H9 (cell line): ENCODE results near the gene GHRL. TPM values are rescaled to one million over a fixed set of nuclear protein-coding genes. Genes with fewer than 3 reads are reported as not detected.

Experiments used
- DNase-seq: peaks from one replicate; pipeline ENCODE4 v3.0.0-alpha.2; 2017
- H2AFZ ChIP-seq: one replicate; pipeline ENCODE4 v1.6.1; 2013; ENCODE audit warnings: mild to moderate bottlenecking, low read length, control low read depth, moderate library complexity
- H2AK5ac ChIP-seq: 2 replicates; pipeline ENCODE4 v1.6.1; 2013; ENCODE audit warnings: low read length, control low read depth, mixed read lengths; ENCODE audit not compliant: insufficient read length
- H2BK120ac ChIP-seq: one replicate; pipeline ENCODE4 v1.6.1; 2013; ENCODE audit warnings: low read depth, mild to moderate bottlenecking, low read length, control low read depth, inconsistent platforms; ENCODE audit not compliant: poor library complexity, severe bottlenecking
- H2BK12ac ChIP-seq: 2 replicates; pipeline ENCODE4 v1.6.1; 2013; ENCODE audit warnings: low read length, control low read depth, mixed read lengths, low read depth; ENCODE audit not compliant: insufficient read length
- H2BK15ac ChIP-seq: 2 replicates; pipeline ENCODE4 v1.6.1; 2013; ENCODE audit warnings: low read depth, low read length, control low read depth
- H2BK20ac ChIP-seq: one replicate; pipeline ENCODE4 v1.6.1; 2013; ENCODE audit warnings: low read depth, mild to moderate bottlenecking, low read length, control low read depth, inconsistent platforms; ENCODE audit not compliant: poor library complexity, severe bottlenecking
- H2BK5ac ChIP-seq: 2 replicates; pipeline ENCODE4 v1.6.1; 2013; ENCODE audit warnings: low read length, control low read depth, mixed read lengths; ENCODE audit not compliant: insufficient read length
- H3K14ac ChIP-seq: 2 replicates; pipeline ENCODE4 v1.6.1; 2013; ENCODE audit warnings: low read length, control low read depth; ENCODE audit not compliant: insufficient read depth
- H3K18ac ChIP-seq: 2 replicates; pipeline ENCODE4 v1.6.1; 2013; ENCODE audit warnings: low read depth, mild to moderate bottlenecking, mixed read lengths, low read length, control low read depth; ENCODE audit not compliant: insufficient read length
- H3K23ac ChIP-seq: 2 replicates; pipeline ENCODE4 v1.6.1; 2013; ENCODE audit warnings: low read length, control low read depth, mixed read lengths, low read depth; ENCODE audit not compliant: insufficient read length
- H3K23me2 ChIP-seq: 2 replicates; pipeline ENCODE4 v1.6.1; 2013; ENCODE audit warnings: low read depth, mild to moderate bottlenecking, mixed read lengths, low read length, control low read depth; ENCODE audit not compliant: insufficient read length, poor library complexity, severe bottlenecking
- H3K27ac ChIP-seq: 2 replicates; pipeline ENCODE4 v1.5.1; 2013; ENCODE audit warnings: low read length, control low read depth, mixed read lengths, low read depth; ENCODE audit not compliant: insufficient read length
- H3K27me3 ChIP-seq: 2 replicates; pipeline ENCODE4 v1.6.1; 2013; ENCODE audit warnings: low read length, control low read depth, inconsistent platforms; ENCODE audit not compliant: insufficient read depth
- H3K4ac ChIP-seq: 2 replicates; pipeline ENCODE4 v1.6.1; 2013; ENCODE audit warnings: low read depth, mild to moderate bottlenecking, control low read depth, inconsistent platforms, low read length, moderate library complexity
- H3K4me1 ChIP-seq: 2 replicates; pipeline ENCODE4 v1.6.1; 2013; ENCODE audit warnings: low read length, control low read depth, inconsistent platforms; ENCODE audit not compliant: insufficient read depth
- H3K4me2 ChIP-seq: 2 replicates; pipeline ENCODE4 v1.6.1; 2013; ENCODE audit warnings: low read length, control low read depth, mixed read lengths; ENCODE audit not compliant: insufficient read length, insufficient read depth
- H3K56ac ChIP-seq: 2 replicates; pipeline ENCODE4 v1.6.1; 2013; ENCODE audit warnings: low read depth, mild to moderate bottlenecking, mixed read lengths, low read length, control low read depth; ENCODE audit not compliant: insufficient read length
- H3K79me1 ChIP-seq: 2 replicates; pipeline ENCODE4 v1.6.1; 2013; ENCODE audit warnings: low read depth, mild to moderate bottlenecking, moderate library complexity, low read length, control low read depth, inconsistent platforms; ENCODE audit not compliant: insufficient read depth, poor library complexity, severe bottlenecking
- H3K79me2 ChIP-seq: 2 replicates; pipeline ENCODE4 v1.6.1; 2013; ENCODE audit warnings: low read length, control low read depth, inconsistent platforms; ENCODE audit not compliant: insufficient read depth
- H3K9ac ChIP-seq: 2 replicates; pipeline ENCODE4 v1.6.1; 2013; ENCODE audit warnings: low read length, control low read depth, mixed read lengths; ENCODE audit not compliant: insufficient read length; ENCODE audit errors: extremely low read depth
- H3K9me3 ChIP-seq: one replicate; pipeline ENCODE4 v1.6.1; 2013; ENCODE audit warnings: low read depth, low read length, inconsistent platforms; ENCODE audit not compliant: control insufficient read depth
- H3T11ph ChIP-seq: one replicate; pipeline ENCODE4 v1.6.1; 2013; ENCODE audit warnings: mild to moderate bottlenecking, low read length, control low read depth, inconsistent platforms
- H4K20me1 ChIP-seq: one replicate; pipeline ENCODE4 v1.6.1; 2013; ENCODE audit not compliant: control insufficient read depth, insufficient read length, insufficient read depth
- H4K5ac ChIP-seq: 2 replicates; pipeline ENCODE4 v1.6.1; 2013; ENCODE audit warnings: low read depth, mild to moderate bottlenecking, mixed read lengths, low read length, control low read depth; ENCODE audit not compliant: insufficient read length
- H4K8ac ChIP-seq: replicated peaks from 2 replicates; pipeline ENCODE4 v1.6.1; 2013; ENCODE audit warnings: low read length, control low read depth, mixed read lengths, low read depth; ENCODE audit not compliant: insufficient read length
- H4K91ac ChIP-seq: 2 replicates; pipeline ENCODE4 v1.6.1; 2013; ENCODE audit warnings: low read depth, mild to moderate bottlenecking, moderate library complexity, mixed read lengths, low read length, control low read depth; ENCODE audit not compliant: insufficient read length
- H3K27ac Mint-ChIP-seq, 3 experiments: 2 replicates in 2 of 3; 3 replicates in 1 of 3; pipeline ENCODE4 v1.8.0; 2020 to 2021; ENCODE audit warnings: mixed read lengths in 3 of 3, mild to moderate bottlenecking in 1 of 3, moderate library complexity in 1 of 3
- H3K27me3 Mint-ChIP-seq: 2 replicates; pipeline ENCODE4 v1.8.0; 2021; ENCODE audit warnings: low read depth, mild to moderate bottlenecking, moderate library complexity, mixed read lengths
- H3K36me3 Mint-ChIP-seq, 3 experiments: 2 replicates in 2 of 3; 3 replicates in 1 of 3; pipeline ENCODE4 v1.8.0; 2020 to 2021; ENCODE audit warnings: low read depth in 3 of 3, mixed read lengths in 3 of 3; ENCODE audit not compliant: insufficient read depth in 1 of 3
- H3K4me1 Mint-ChIP-seq, 2 experiments: 2 replicates each; pipeline ENCODE4 v1.8.0; 2020; ENCODE audit warnings: mixed read lengths in 2 of 2
- H3K4me3 Mint-ChIP-seq, 2 experiments: 2 replicates in 1 of 2; 3 replicates in 1 of 2; pipeline ENCODE4 v1.8.0; 2020 to 2021; ENCODE audit warnings: mild to moderate bottlenecking in 2 of 2, mixed read lengths in 2 of 2, moderate library complexity in 1 of 2
- H3K9me3 Mint-ChIP-seq, 2 experiments: 2 replicates in 1 of 2; 3 replicates in 1 of 2; pipeline ENCODE4 v1.8.0; 2020; ENCODE audit warnings: mild to moderate bottlenecking in 2 of 2, mixed read lengths in 2 of 2, moderate library complexity in 1 of 2
- WGBS: extraction: QIAGEN DNeasy Blood & Tissue Kit; methylation state at CpG from one replicate; pipeline ENCODE4 v1.1.7; 2013; ENCODE audit warnings: missing lambda C conversion rate, low lambda C conversion rate, mixed read lengths; ENCODE audit not compliant: insufficient read length; ENCODE audit errors: extremely low coverage; 5-methylcytosine and 5-hydroxymethylcytosine counted together
- total RNA-seq: library from RNA; stranded (reverse); gene quantifications from 2 replicates; pipeline ENCODE4 v1.2.1, GENCODE V29; 2021
- TF ChIP-seq, protein P1 (sequence below): fragments of 200-600 bp; sonication (generic); conservative IDR thresholded peaks from 3 replicates; pipeline ENCODE4 v1.8.0; 2021; ENCODE audit warnings: antibody characterized with exemption, mild to moderate bottlenecking

The GHRL gene
- total RNA-seq, 1 experiment from 2014 or later, result 1.3 TPM

DNA sequence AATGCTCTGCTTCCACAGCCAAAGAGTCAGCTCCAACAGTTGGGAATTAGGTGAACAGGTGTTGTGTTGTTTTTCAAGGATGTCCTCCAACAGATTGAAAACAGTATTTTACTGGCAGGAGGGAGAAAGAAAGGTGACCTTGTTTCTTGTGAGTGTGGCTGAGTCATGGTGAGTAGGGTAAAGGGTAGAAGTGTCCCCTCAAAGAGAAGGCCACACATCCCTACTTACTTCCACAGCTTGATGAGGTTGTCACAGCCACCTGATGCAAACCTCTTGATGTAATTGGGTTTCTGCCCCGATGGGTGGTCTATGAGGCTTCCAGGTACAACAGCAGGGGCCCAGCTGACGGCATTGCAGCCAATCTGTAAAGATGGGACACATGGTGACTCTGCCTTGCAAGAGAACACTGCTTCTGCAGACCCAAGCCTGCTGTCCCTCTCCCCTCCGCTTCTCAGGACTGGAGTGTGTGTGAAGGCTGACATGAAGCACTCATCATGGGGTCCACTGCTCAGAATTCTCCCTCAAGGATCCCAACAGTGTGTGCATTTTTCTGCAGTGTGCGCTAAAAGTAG is 12.7 kb upstream of the GHRL start:
- H4K91ac ChIP-seq, result no peak overlapping the region
- no peaks in the 10 kb centered on the region for H3K79me1 ChIP-seq
- no peak overlapping the region for H2BK5ac ChIP-seq
- no peaks in the 10 kb centered on the region for H3K9me3 ChIP-seq
- H4K5ac ChIP-seq, result no peak overlapping the region
- TF ChIP-seq, protein P1, sequence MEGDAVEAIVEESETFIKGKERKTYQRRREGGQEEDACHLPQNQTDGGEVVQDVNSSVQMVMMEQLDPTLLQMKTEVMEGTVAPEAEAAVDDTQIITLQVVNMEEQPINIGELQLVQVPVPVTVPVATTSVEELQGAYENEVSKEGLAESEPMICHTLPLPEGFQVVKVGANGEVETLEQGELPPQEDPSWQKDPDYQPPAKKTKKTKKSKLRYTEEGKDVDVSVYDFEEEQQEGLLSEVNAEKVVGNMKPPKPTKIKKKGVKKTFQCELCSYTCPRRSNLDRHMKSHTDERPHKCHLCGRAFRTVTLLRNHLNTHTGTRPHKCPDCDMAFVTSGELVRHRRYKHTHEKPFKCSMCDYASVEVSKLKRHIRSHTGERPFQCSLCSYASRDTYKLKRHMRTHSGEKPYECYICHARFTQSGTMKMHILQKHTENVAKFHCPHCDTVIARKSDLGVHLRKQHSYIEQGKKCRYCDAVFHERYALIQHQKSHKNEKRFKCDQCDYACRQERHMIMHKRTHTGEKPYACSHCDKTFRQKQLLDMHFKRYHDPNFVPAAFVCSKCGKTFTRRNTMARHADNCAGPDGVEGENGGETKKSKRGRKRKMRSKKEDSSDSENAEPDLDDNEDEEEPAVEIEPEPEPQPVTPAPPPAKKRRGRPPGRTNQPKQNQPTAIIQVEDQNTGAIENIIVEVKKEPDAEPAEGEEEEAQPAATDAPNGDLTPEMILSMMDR, result no peak
- H3K36me3 Mint-ChIP-seq, result peaks cover 39 to 95% (median 91%) of the 10 kb centered on the region in 3 experiments; a peak in 6 of 7 replicates
- no peak overlapping the region for H2BK12ac ChIP-seq
- no peaks in the 10 kb centered on the region for H3K23me2 ChIP-seq
- no peaks in the 10 kb centered on the region for H3K79me2 ChIP-seq
- H2AK5ac ChIP-seq, result no peak overlapping the region
- no peak overlapping the region for H2BK20ac ChIP-seq
- H3K9ac ChIP-seq, result no peak overlapping the region
- H3K27ac ChIP-seq, result no peak overlapping the region
- no peak overlapping the region for H3K4me3 Mint-ChIP-seq
- no peaks in the 10 kb centered on the region for H3K4me1 Mint-ChIP-seq
- H3K14ac ChIP-seq, result no peak overlapping the region
- no peaks in the 10 kb centered on the region for H3K9me3 Mint-ChIP-seq
- WGBS, result no CpG with 5 or more reads among the region's 4 CpGs
- H3K56ac ChIP-seq, result no peak overlapping the region
- no peak overlapping the region for H3T11ph ChIP-seq
- H3K18ac ChIP-seq, result no peak overlapping the region
- H2BK15ac ChIP-seq, result no peak overlapping the region
- H3K4me1 ChIP-seq, result no peaks in the 10 kb centered on the region; the same call in 1 of the 2 replicates
- H3K4ac ChIP-seq, result no peak overlapping the region
- no peak overlapping the region for H2BK120ac ChIP-seq
- no peak overlapping the region for H3K23ac ChIP-seq
- DNase-seq, result no peak
- no peak overlapping the region for H2AFZ ChIP-seq
- no peak overlapping the region for H3K4me2 ChIP-seq
- no peak overlapping the region for H4K8ac ChIP-seq
- H3K27me3 Mint-ChIP-seq, result no peaks in the 10 kb centered on the region
- H3K27ac Mint-ChIP-seq, result peak overlapping the region in 1 of 3 experiments; percentile 44; a peak in 1 of 7 replicates
- H3K27me3 ChIP-seq, result no peaks in the 10 kb centered on the region
- H4K20me1 ChIP-seq, result no peaks in the 10 kb centered on the region
